Measurements from ENCODE around the gene DEDD2.

The DEDD2 gene

GRCh38 chr19:42248270-42249148, 31.0 kb upstream of the DEDD2 start:
- DNase-seq: no peak

GRCh38 chr19:42247640-42248199, 30.2 kb upstream of the DEDD2 start:
- DNase-seq: no peak

GRCh38 chr19:42246922-42247639, 29.6 kb upstream of the DEDD2 start:
- no peak for DNase-seq

GRCh38 chr19:42246143-42246921, 28.9 kb upstream of the DEDD2 start:
- no peak for DNase-seq

GRCh38 chr19:42245231-42245630, 27.8 kb upstream of the DEDD2 start:
- DNase-seq: no peak

- peak; percentile 72 for DNase-seq
Observed at GRCh38 chr19:42244347-42245220, 27.1 kb upstream of the DEDD2 start.

- DNase-seq: peak; percentile 99
Observed at GRCh38 chr19:42242512-42243409, 25.3 kb upstream of the DEDD2 start, which contains the start of gene GSK3A. TSS of gene GSK3A (minus strand) at chr19:42242602. CDS start at chr19:42242465, 137 bp downstream.

GRCh38 chr19:42242069-42242511, 24.6 kb upstream of the DEDD2 start:
- no peak for DNase-seq

- DNase-seq: no peak
Observed at GRCh38 chr19:42241279-42241678, 23.8 kb upstream of the DEDD2 start.

- DNase-seq: no peak
Observed at GRCh38 chr19:42239544-42240220, 22.2 kb upstream of the DEDD2 start.

- no peak for DNase-seq
Observed at GRCh38 chr19:42235181-42235580, 17.7 kb upstream of the DEDD2 start.

GRCh38 chr19:42234364-42234763, 16.9 kb upstream of the DEDD2 start:
- DNase-seq: no peak

- DNase-seq: no peak
Observed at GRCh38 chr19:42233678-42234292, 16.3 kb upstream of the DEDD2 start.

GRCh38 chr19:42233106-42233505, 15.6 kb upstream of the DEDD2 start:
- DNase-seq: no peak

GRCh38 chr19:42232435-42232834, 15.0 kb upstream of the DEDD2 start:
- no peak for DNase-seq

GRCh38 chr19:42230571-42230970, 13.1 kb upstream of the DEDD2 start:
- DNase-seq: no peak

GRCh38 chr19:42229855-42230351, 12.4 kb upstream of the DEDD2 start:
- no peak for DNase-seq

- no peak for DNase-seq
Observed at GRCh38 chr19:42229301-42229854, 11.9 kb upstream of the DEDD2 start.

GRCh38 chr19:42228641-42229040, 11.2 kb upstream of the DEDD2 start:
- no peak for DNase-seq

Data from NCI-H1048 (cell line).